CD4-positive, alpha-beta T cell (primary cell): ENCODE results near the gene ATG12. TPM values are rescaled to one million over a fixed set of nuclear protein-coding genes. Genes with fewer than 3 reads are reported as not detected.
A peak's percentile ranks its signal among the peaks of the same experiment; 100 is the strongest.

Experiments used
- ATAC-seq: fragments of 200-7000 bp; cut with Tn5 transposase; one replicate; pipeline ENCODE4 v1.10.0; 2022; ENCODE audit warnings: mild to moderate bottlenecking; ENCODE audit not compliant: poor library complexity
- CTCF ChIA-PET: fragments of 350-600 bp; sonication (Branson Sonifier 250); formaldehyde crosslinking; loops from one replicate; lab custom pipeline; 2021; ENCODE audit warnings: antibody characterized with exemption, inconsistent platforms; lab: Charles Lee
- POLR2A ChIA-PET: fragments of 350-600 bp; sonication (Branson Sonifier 250); formaldehyde crosslinking; loops from one replicate; lab custom pipeline; 2021; ENCODE audit warnings: antibody characterized with exemption, inconsistent platforms; lab: Charles Lee
- DNase-seq, 14 experiments: peaks; one replicate each; pipeline ENCODE4 v3.0.0-alpha.2; 2013 to 2020; ENCODE audit warnings: mixed read lengths in 2 of 14
- H3K27ac ChIP-seq, 2 donors: one replicate each; pipeline versions ENCODE4 v1.5.1 to v1.7.0; 2013; ENCODE audit warnings: low read length in 2 of 2, low read depth in 1 of 2, mild to moderate bottlenecking in 1 of 2
- H3K27me3 ChIP-seq, 2 experiments: 1 replicate in 1 of 2; 2 replicates in 1 of 2; pipeline versions ENCODE4 v1.6.1 to v1.7.0; 2013; ENCODE audit warnings: low read length in 2 of 2, control low read depth in 1 of 2, mild to moderate bottlenecking in 1 of 2, moderate library complexity in 1 of 2; ENCODE audit not compliant: insufficient read depth in 2 of 2, control insufficient read depth in 1 of 2
- H3K36me3 ChIP-seq: one replicate; pipeline ENCODE4 v1.6.1; 2013; ENCODE audit warnings: low read length, control low read depth; ENCODE audit not compliant: insufficient read depth
- H3K4me1 ChIP-seq: one replicate; pipeline ENCODE4 v1.6.1; 2013; ENCODE audit warnings: low read length, control low read depth; ENCODE audit not compliant: insufficient read depth
- H3K4me3 ChIP-seq: one replicate; pipeline ENCODE4 v1.5.1; 2013; ENCODE audit warnings: mild to moderate bottlenecking, low read length, moderate library complexity
- H3K9me3 ChIP-seq, 2 experiments: 1 replicate in 1 of 2; 2 replicates in 1 of 2; pipeline versions ENCODE4 v1.6.1 to v1.7.0; 2013; ENCODE audit warnings: low read length in 2 of 2, mild to moderate bottlenecking in 2 of 2, control low read depth in 1 of 2, moderate library complexity in 1 of 2; ENCODE audit not compliant: control insufficient read depth in 1 of 2, insufficient read depth in 1 of 2
- H3K27ac Mint-ChIP-seq: one replicate; pipeline ENCODE4 v1.8.0; 2020; ENCODE audit warnings: mixed read lengths
- H3K27me3 Mint-ChIP-seq: one replicate; pipeline ENCODE4 v1.8.0; 2021; ENCODE audit warnings: mixed read lengths
- H3K36me3 Mint-ChIP-seq: one replicate; pipeline ENCODE4 v1.8.0; 2021; ENCODE audit warnings: low read depth, mixed read lengths
- H3K4me1 Mint-ChIP-seq: one replicate; pipeline ENCODE4 v1.8.0; 2021; ENCODE audit warnings: low read depth, mixed read lengths
- H3K4me3 Mint-ChIP-seq: one replicate; pipeline ENCODE4 v1.8.0; 2020; ENCODE audit warnings: mild to moderate bottlenecking, mixed read lengths
- H3K9me3 Mint-ChIP-seq: one replicate; pipeline ENCODE4 v1.8.0; 2020; ENCODE audit warnings: mixed read lengths
- intact Hi-C, 2 experiments: fragments of 100-400 bp; cut with DNase I in 1 of 2; cut with micrococcal nuclease in 1 of 2; formaldehyde crosslinking; loops; one replicate each; pipeline versions ENCODE4 v1.15.1 to v1.9.0; 2023 to 2025; cut with DNase I, micrococcal nuclease
- total RNA-seq, 174 experiments: library from RNA in 2 of 174; stranded (reverse) in 2 of 174; gene quantifications; one replicate each; pipeline ENCODE4 v1.2.3 and lab custom pipeline; 2021 to 2026
- TF ChIP-seq, protein P1 (sequence below): fragments of 200-600 bp; IDR thresholded peaks from one replicate; pipeline ENCODE4 v1.8.0; 2022; ENCODE audit warnings: antibody characterized with exemption, mild to moderate bottlenecking

The ATG12 gene
- total RNA-seq, 2 experiments from 2014 or later = 61.0 to 62.2 TPM

DNA sequence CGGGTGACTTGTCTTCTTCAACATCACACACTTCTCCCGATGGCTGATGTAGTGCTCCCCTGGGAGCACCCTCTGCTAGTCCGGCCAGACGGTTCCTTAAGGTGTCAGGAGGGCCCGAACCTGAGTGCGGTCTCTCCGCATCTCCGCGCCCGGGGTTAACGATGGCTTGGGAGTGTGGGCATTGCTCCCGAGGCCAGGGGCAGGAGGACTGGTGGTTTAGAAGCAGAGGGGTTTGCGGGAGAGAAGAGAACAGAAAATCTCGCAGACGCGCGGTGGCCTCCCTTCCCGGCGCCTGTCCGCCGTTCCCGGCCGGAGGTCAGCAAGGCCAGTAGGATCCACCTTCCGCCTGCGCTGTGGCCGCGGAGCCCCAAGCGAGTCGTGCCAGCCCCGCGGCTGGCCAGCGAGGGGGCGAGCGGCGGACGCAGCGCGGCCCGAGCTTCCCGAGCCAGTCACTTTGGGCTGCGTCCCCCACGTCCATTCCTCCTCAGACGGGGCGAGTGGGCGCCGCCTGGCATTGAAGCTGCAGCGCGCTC, 25.6 kb downstream of the ATG12 start:
- peaks cover 0 to 9% of the 10 kb centered on the region in 2 experiments for H3K9me3 ChIP-seq
- ChIA-PET CTCF (no interaction called here), POLR2A (no interaction called here)
- no peaks in the 10 kb centered on the region for H3K9me3 Mint-ChIP-seq
- peak overlapping the region; percentile 62 for H3K4me3 Mint-ChIP-seq
- intact Hi-C loops = no loop called here
- peak in 1 of 14 experiments; percentile 2 for DNase-seq
- H3K27ac ChIP-seq = no peak overlapping the region
- no peak overlapping the region for H3K4me3 ChIP-seq
- H3K27ac Mint-ChIP-seq = no peak overlapping the region
- H3K36me3 Mint-ChIP-seq = no peaks in the 10 kb centered on the region
- H3K4me1 Mint-ChIP-seq = peaks cover 10% of the 10 kb centered on the region
- H3K4me1 ChIP-seq = peaks cover 16% of the 10 kb centered on the region
- TF ChIP-seq, protein P1, sequence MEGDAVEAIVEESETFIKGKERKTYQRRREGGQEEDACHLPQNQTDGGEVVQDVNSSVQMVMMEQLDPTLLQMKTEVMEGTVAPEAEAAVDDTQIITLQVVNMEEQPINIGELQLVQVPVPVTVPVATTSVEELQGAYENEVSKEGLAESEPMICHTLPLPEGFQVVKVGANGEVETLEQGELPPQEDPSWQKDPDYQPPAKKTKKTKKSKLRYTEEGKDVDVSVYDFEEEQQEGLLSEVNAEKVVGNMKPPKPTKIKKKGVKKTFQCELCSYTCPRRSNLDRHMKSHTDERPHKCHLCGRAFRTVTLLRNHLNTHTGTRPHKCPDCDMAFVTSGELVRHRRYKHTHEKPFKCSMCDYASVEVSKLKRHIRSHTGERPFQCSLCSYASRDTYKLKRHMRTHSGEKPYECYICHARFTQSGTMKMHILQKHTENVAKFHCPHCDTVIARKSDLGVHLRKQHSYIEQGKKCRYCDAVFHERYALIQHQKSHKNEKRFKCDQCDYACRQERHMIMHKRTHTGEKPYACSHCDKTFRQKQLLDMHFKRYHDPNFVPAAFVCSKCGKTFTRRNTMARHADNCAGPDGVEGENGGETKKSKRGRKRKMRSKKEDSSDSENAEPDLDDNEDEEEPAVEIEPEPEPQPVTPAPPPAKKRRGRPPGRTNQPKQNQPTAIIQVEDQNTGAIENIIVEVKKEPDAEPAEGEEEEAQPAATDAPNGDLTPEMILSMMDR = no peak
- peaks cover 83% of the 10 kb centered on the region for H3K27me3 Mint-ChIP-seq
- H3K27me3 ChIP-seq = peaks cover 37 to 62% of the 10 kb centered on the region in 2 experiments
- no peak for ATAC-seq
- no peaks in the 10 kb centered on the region for H3K36me3 ChIP-seq

DNA sequence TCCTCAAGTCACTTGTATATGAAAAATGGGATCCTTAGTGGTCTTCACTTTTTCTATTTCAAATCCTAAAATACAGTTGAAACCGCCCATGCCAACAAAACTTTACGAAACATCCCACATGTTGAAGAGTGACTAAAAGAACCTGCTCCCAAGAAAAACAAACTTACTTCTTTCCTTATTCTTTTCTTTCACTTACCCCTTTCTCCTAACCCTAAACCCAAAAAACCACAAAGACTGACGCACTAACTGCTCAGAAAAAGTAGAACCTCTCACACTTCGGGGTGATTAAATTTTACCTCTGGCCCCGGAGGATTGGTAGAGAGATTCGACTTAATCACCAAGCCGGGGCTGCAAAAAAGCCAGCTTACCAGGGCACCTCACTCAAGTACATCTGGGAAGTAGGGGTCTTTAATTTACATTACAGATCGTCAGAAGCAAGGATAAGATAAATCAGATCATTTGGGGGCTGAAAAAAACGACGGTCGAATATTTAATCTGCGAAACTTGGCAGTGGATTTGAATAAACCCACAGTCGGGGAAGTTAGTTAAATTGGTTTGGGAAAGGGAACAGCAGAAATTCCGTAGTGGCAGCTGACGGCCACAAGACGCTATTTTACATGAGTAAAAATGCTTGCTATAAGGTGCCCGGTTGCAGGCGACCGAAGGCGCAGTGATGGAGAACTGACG, 26.2 kb downstream of the ATG12 start:
- ATAC-seq (no peak), DNase-seq (peak in 1 of 14 experiments; percentile 4)
- peaks cover 0 to 9% of the 10 kb centered on the region in 2 experiments for H3K9me3 ChIP-seq
- no peaks in the 10 kb centered on the region for H3K36me3 ChIP-seq
- H3K4me3 Mint-ChIP-seq = peak overlapping the region; percentile 35
- peaks cover 10% of the 10 kb centered on the region for H3K4me1 Mint-ChIP-seq
- TF ChIP-seq, protein P1 = no peak
- peaks cover 37 to 59% of the 10 kb centered on the region in 2 experiments for H3K27me3 ChIP-seq
- CTCF ChIA-PET = no interaction called here
- POLR2A ChIA-PET = no interaction called here
- no peak overlapping the region for H3K27ac Mint-ChIP-seq
- H3K27me3 Mint-ChIP-seq = peaks cover 78% of the 10 kb centered on the region
- no peaks in the 10 kb centered on the region for H3K36me3 Mint-ChIP-seq
- no peaks in the 10 kb centered on the region for H3K9me3 Mint-ChIP-seq
- intact Hi-C loops = no loop called here
- H3K4me1 ChIP-seq = peaks cover 16% of the 10 kb centered on the region
- no peak overlapping the region for H3K27ac ChIP-seq
- no peak overlapping the region for H3K4me3 ChIP-seq

DNA sequence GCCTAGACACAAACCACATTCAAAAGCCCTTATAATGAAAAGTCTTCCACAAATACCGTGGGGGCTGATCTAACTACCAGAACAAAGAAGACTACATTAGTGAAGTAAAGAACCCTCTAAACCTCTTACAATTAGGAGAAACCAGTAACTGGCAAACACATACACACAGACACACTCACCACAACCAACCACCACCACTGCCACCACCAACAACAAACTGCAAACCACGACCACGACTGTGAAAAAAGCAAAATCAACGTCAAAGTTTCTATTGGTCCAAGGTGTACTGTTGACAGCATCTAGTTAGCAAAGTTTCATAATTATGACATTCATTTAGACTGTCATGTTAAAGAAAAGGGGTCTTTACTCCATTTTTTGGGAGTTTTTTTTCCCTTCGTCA, 27.6 kb downstream of the ATG12 start:
- ChIA-PET POLR2A (no interaction called here), CTCF (no interaction called here)
- H3K27me3 ChIP-seq = peaks cover 33 to 59% of the 10 kb centered on the region in 2 experiments
- TF ChIP-seq, protein P1 = no peak
- Mint-ChIP-seq H3K9me3 (no peaks in the 10 kb centered on the region), H3K4me1 (peaks cover 10% of the 10 kb centered on the region), H3K27ac (no peak overlapping the region), H3K27me3 (peaks cover 63% of the 10 kb centered on the region), H3K4me3 (no peak overlapping the region), H3K36me3 (no peaks in the 10 kb centered on the region)
- peaks cover 0 to 9% of the 10 kb centered on the region in 2 experiments for H3K9me3 ChIP-seq
- H3K36me3 ChIP-seq = no peaks in the 10 kb centered on the region
- no peak overlapping the region for H3K4me3 ChIP-seq
- ATAC-seq = no peak
- DNase-seq = no peak
- H3K4me1 ChIP-seq = peaks cover 16% of the 10 kb centered on the region
- intact Hi-C loops = no loop called here
- no peak overlapping the region for H3K27ac ChIP-seq
